OCI-LY7 (cell line): Measurements from ENCODE around the gene RRAS. TPM values are rescaled to one million over a fixed set of nuclear protein-coding genes. Genes with fewer than 3 reads are reported as not detected.

Experiments used
- BruUV-seq: library from RNA; stranded (reverse); fragments of 400-500 nt; replicated peaks from 2 replicates; lab custom pipeline; 2021; lab: Mats Ljungman, UMichigan
- CTCF ChIA-PET: fragments of 300-600 bp; sonication (Branson Sonifier 250); formaldehyde crosslinking; loops from one replicate; lab custom pipeline; 2022; ENCODE audit warnings: antibody characterized with exemption; ENCODE audit not compliant: unreplicated experiment; lab: Charles Lee
- POLR2A ChIA-PET: fragments of 300-600 bp; sonication (Branson Sonifier 250); formaldehyde crosslinking; loops from one replicate; lab custom pipeline; 2022; ENCODE audit warnings: antibody characterized with exemption; lab: Charles Lee
- DNase-seq: peaks from one replicate; pipeline ENCODE4 v3.0.0-alpha.2; 2015; ENCODE audit warnings: low spot score
- H2AFZ ChIP-seq: fragments of 200-600 bp; sonication (generic), shearing (Covaris generic); 2 replicates; pipeline ENCODE4 v1.6.1; 2014; ENCODE audit warnings: mild to moderate bottlenecking, antibody characterized with exemption, low read length, moderate library complexity
- H3K27ac ChIP-seq: fragments of 200-600 bp; sonication (generic); 2 replicates; pipeline ENCODE4 v1.5.1; 2014; ENCODE audit warnings: mixed run types, low read depth, mild to moderate bottlenecking, moderate library complexity, low read length, inconsistent platforms; ENCODE audit not compliant: poor library complexity, severe bottlenecking
- H3K36me3 ChIP-seq: fragments of 200-600 bp; sonication (generic); 2 replicates; pipeline ENCODE4 v1.6.1; 2014; ENCODE audit warnings: mild to moderate bottlenecking, antibody characterized with exemption, low read length, moderate library complexity, mixed read lengths; ENCODE audit not compliant: insufficient read depth
- H3K4me1 ChIP-seq: fragments of 200-600 bp; sonication (generic); 2 replicates; pipeline ENCODE4 v1.5.1; 2014; ENCODE audit warnings: mild to moderate bottlenecking, low read length; ENCODE audit not compliant: insufficient read depth, poor library complexity, severe bottlenecking
- H3K4me2 ChIP-seq: fragments of 200-600 bp; sonication (generic); 2 replicates; pipeline ENCODE4 v1.6.1; 2014; ENCODE audit warnings: mild to moderate bottlenecking, low read length
- H3K4me3 ChIP-seq: fragments of 200-600 bp; sonication (generic); 2 replicates; pipeline ENCODE4 v1.5.1; 2014; ENCODE audit warnings: mild to moderate bottlenecking, low read depth, low read length; ENCODE audit not compliant: poor library complexity, severe bottlenecking
- H3K79me2 ChIP-seq: fragments of 200-600 bp; sonication (generic); 2 replicates; pipeline ENCODE4 v1.6.1; 2016; ENCODE audit warnings: low read depth, mild to moderate bottlenecking, low read length, moderate library complexity, mixed read lengths; ENCODE audit not compliant: insufficient read depth
- H3K9me2 ChIP-seq: fragments of 200-600 bp; sonication (generic); 2 replicates; pipeline ENCODE4 v1.6.1; 2016; ENCODE audit warnings: mild to moderate bottlenecking, low read length, mixed read lengths; ENCODE audit not compliant: insufficient read depth
- H3K9me3 ChIP-seq: fragments of 200-600 bp; sonication (generic); 2 replicates; pipeline ENCODE4 v1.6.1; 2014; ENCODE audit warnings: mild to moderate bottlenecking, mixed run types, low read length, mixed read lengths
- H4K20me1 ChIP-seq: fragments of 200-600 bp; sonication (generic); 2 replicates; pipeline ENCODE4 v1.6.1; 2014; ENCODE audit warnings: mild to moderate bottlenecking, antibody characterized with exemption, low read length, moderate library complexity, mixed read lengths; ENCODE audit not compliant: insufficient read depth
- CTCF ChIP-seq: fragments of 200-600 bp; sonication (generic); conservative IDR thresholded peaks from 2 replicates; pipeline ENCODE4 v1.5.1; 2014; ENCODE audit warnings: mild to moderate bottlenecking, antibody characterized with exemption, low read length, moderate library complexity, mixed read lengths
- EZH2phosphoT487 ChIP-seq: fragments of 200-600 bp; sonication (generic); IDR thresholded peaks from 2 replicates; pipeline ENCODE4 v1.6.1; 2018; ENCODE audit warnings: low read depth, borderline replicate concordance, mild to moderate bottlenecking, mixed run types, antibody characterized with exemption, low read length, moderate library complexity, mixed read lengths
- intact Hi-C: fragments of 100-400 bp; cut with micrococcal nuclease; formaldehyde crosslinking; loops from one replicate; pipeline ENCODE4 v1.10.0; 2022; ENCODE audit not compliant: unreplicated experiment
- total RNA-seq, 2 experiments: library from RNA; depleted of rRNA in 1 of 2; stranded (reverse); fragments of >200 nt in 1 of 2; shearing (Covaris generic) in 1 of 2; gene quantifications; 2 replicates each; pipeline ENCODE4 v1.2.3, GENCODE V29; 2014 to 2022

RRAS gene
- total RNA-seq, 2 experiments from 2014 or later, result 4.7 to 5.5 TPM

- Histone ChIP-seq H3K36me3 (peaks cover 94% of the 10 kb centered on the region), H4K20me1 (peaks cover 6% of the 10 kb centered on the region; the same call in 1 of the 2 replicates), H3K4me3 (no peak overlapping the region), H3K79me2 (peaks cover 4% of the 10 kb centered on the region; the same call in 1 of the 2 replicates), H3K9me2 (no peaks in the 10 kb centered on the region), H3K4me1 (no peaks in the 10 kb centered on the region), H3K9me3 (no peaks in the 10 kb centered on the region), H3K27ac (no peak overlapping the region), H2AFZ (no peak overlapping the region), H3K4me2 (no peak overlapping the region)
- ChIA-PET CTCF (no interaction called here), POLR2A (no interaction called here)
- intact Hi-C loops, result no loop called here
- no TSS peak for BruUV-seq
- DNase-seq, result no peak
- TF ChIP-seq CTCF (no peak), EZH2phosphoT487 (no peak)
Observed at GRCh38 chr19:49599378-49600295, 40.3 kb downstream of the RRAS start.

- H3K36me3 ChIP-seq, result peaks cover 87% of the 10 kb centered on the region
- H3K79me2 ChIP-seq, result peaks cover 14% of the 10 kb centered on the region
- no peaks in the 10 kb centered on the region for H3K9me2 ChIP-seq
- intact Hi-C loops, result no loop called here
- peaks cover 8% of the 10 kb centered on the region for H3K4me1 ChIP-seq
- ChIA-PET CTCF (no interaction called here), POLR2A (no interaction called here)
- no peak overlapping the region for H2AFZ ChIP-seq
- no peak overlapping the region for H3K27ac ChIP-seq
- TF ChIP-seq CTCF (no peak), EZH2phosphoT487 (no peak)
- no peaks in the 10 kb centered on the region for H3K9me3 ChIP-seq
- no peak overlapping the region for H3K4me2 ChIP-seq
- no peak overlapping the region for H3K4me3 ChIP-seq
- no peak for DNase-seq
- H4K20me1 ChIP-seq, result peaks cover 8% of the 10 kb centered on the region; the same call in 1 of the 2 replicates
- no TSS peak for BruUV-seq
Observed at GRCh38 chr19:49597703-49597974, 42.3 kb downstream of the RRAS start.
